Measurements from ENCODE around the gene SLC47A2. TPM values are rescaled to one million over a fixed set of nuclear protein-coding genes. Genes with fewer than 3 reads are reported as not detected.

The SLC47A2 gene
- total RNA-seq, 4 donors from 2014 or later, result not detected

GRCh38 chr17:19630035-19630434, 86.3 kb downstream of the SLC47A2 start:
- Histone ChIP-seq H3K27me3 (no peaks in the 10 kb centered on the region), H3K27ac (no peak overlapping the region), H3K9me3 (no peaks in the 10 kb centered on the region), H3K36me3 (no peaks in the 10 kb centered on the region), H3K4me1 (no peaks in the 10 kb centered on the region), H3K4me3 (no peak overlapping the region)
- WGBS, 2 donors, result 88 to 90% methylated on average over 4 of the region's 4 CpGs
- no peak for TF ChIP-seq POLR2A (IDR thresholded peaks at IDR 0.05)
- TF ChIP-seq EP300 (IDR thresholded peaks at IDR 0.05), result no peak
- no peak for TF ChIP-seq CTCF (IDR thresholded peaks at IDR 0.05)
- DNase-seq (ENCODE audit: low spot score in 2 of 2), result no peak

DNA sequence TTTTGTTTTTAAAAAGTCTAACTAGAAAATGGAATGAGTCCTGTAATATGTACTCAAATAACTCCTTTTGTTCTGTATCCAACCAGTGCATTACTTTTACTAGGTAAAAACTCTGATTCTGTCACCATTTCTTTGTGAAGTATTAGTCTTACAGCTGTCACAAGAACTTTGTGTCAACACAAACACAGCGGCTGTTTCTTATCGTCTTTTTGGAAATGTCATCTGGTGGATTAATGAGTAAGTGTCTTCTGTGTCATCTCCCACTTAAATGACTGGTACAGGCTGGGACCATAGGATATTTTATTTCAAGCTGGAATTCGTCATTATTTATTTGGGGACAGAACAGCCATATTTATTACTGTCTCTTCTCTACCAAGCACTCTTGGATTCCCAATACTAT, 86.9 kb downstream of the SLC47A2 start:
- H3K9me3 ChIP-seq, result no peaks in the 10 kb centered on the region
- H3K4me3 ChIP-seq, result no peak overlapping the region
- DNase-seq (ENCODE audit: low spot score in 2 of 2), result no peak
- H3K27me3 ChIP-seq, result no peaks in the 10 kb centered on the region
- 71 to 78% methylated on average over 3 of the region's 3 CpGs for WGBS, 2 donors
- TF ChIP-seq EP300 (IDR thresholded peaks at IDR 0.05) (no peak), POLR2A (IDR thresholded peaks at IDR 0.05) (no peak), CTCF (IDR thresholded peaks at IDR 0.05) (no peak)
- H3K36me3 ChIP-seq, result no peaks in the 10 kb centered on the region
- no peak overlapping the region for H3K27ac ChIP-seq
- no peaks in the 10 kb centered on the region for H3K4me1 ChIP-seq

Small RNA genes within 50 kb of the gene (small RNA-seq; reads per million reads assigned to genes)
- not detected for gene RF00322

Other genes with a start within 250 kb of the SLC47A2 start
- 10 to 100 TPM; 11.1 to 31.4 (median 19.5) TPM for gene SLC47A1, start 182.7 kb downstream of the SLC47A2 start, total RNA-seq
- 100 to 1,000 TPM in 2 of 4 donors, 10 to 100 TPM in 2; 84.3 to 152 (median 105) TPM for gene ALDH3A2, start 67.8 kb downstream of the SLC47A2 start, total RNA-seq
- gene ALDH3A1, start 31.7 kb upstream of the SLC47A2 start, total RNA-seq, result 1 to 10 TPM in 2 of 4 donors, under 1 TPM in 1, not detected in 1; 0.21 to 2.1 (median 1.7) TPM
- 10 to 100 TPM; 31.6 to 54.8 (median 45.9) TPM for gene ULK2, start 151.4 kb upstream of the SLC47A2 start, total RNA-seq